Endothelial cell of umbilical vein (primary cell): ENCODE results near the gene CASR. TPM values are rescaled to one million over a fixed set of nuclear protein-coding genes. Genes with fewer than 3 reads are reported as not detected.

Experiments
- BruUV-seq: library from RNA; stranded (reverse); fragments of 400-500 nt; replicated peaks from 2 replicates; lab custom pipeline; 2021; lab: Mats Ljungman, UMichigan
- CTCF ChIA-PET: fragments of 300-600, 350-600 bp; sonication (Branson Sonifier 250); formaldehyde crosslinking; loops from one replicate; lab custom pipeline; 2021; ENCODE audit warnings: antibody characterized with exemption, inconsistent platforms; lab: Charles Lee
- POLR2A ChIA-PET: fragments of 300-600, 350-600 bp; sonication (Branson Sonifier 250); formaldehyde crosslinking; loops from one replicate; lab custom pipeline; 2021; ENCODE audit warnings: antibody characterized with exemption, inconsistent platforms; lab: Charles Lee
- DNase-seq: peaks from one replicate; pipeline ENCODE4 v3.0.0-alpha.2; 2011; ENCODE audit warnings: low read depth, low spot score
- FAIRE-seq: peaks from 2 replicates; lab custom pipeline; 2011; peaks lifted over from hg19 to GRCh38; lab: Jason Lieb, UNC
- H2AFZ ChIP-seq: 2 replicates; pipeline ENCODE4 v1.6.0; 2012; ENCODE audit warnings: low read depth, low read length, control low read depth, inconsistent platforms
- H3K27ac ChIP-seq: 2 replicates; pipeline ENCODE4 v1.5.1; 2011; ENCODE audit warnings: low read depth, mild to moderate bottlenecking, control low read depth, low read length, moderate library complexity; ENCODE audit not compliant: insufficient read depth
- H3K27me3 ChIP-seq, 2 experiments: 2 replicates each; pipeline versions ENCODE4 v1.6.0 to v1.6.1; 2011; ENCODE audit warnings: low read length in 2 of 2, mixed read lengths in 1 of 2; ENCODE audit not compliant: control insufficient read depth in 2 of 2, insufficient read depth in 2 of 2
- H3K36me3 ChIP-seq, 2 experiments: 2 replicates in 1 of 2; 3 replicates in 1 of 2; pipeline ENCODE4 v1.5.1; 2011; ENCODE audit warnings: low read length in 2 of 2, mild to moderate bottlenecking in 1 of 2, moderate library complexity in 1 of 2; ENCODE audit not compliant: control insufficient read depth in 2 of 2, insufficient read depth in 2 of 2; ENCODE audit errors: extremely low read depth in 1 of 2
- H3K4me1 ChIP-seq: 3 replicates; pipeline ENCODE4 v1.5.1; 2011; ENCODE audit warnings: mild to moderate bottlenecking, low read length; ENCODE audit not compliant: control insufficient read depth, insufficient read depth; ENCODE audit errors: extremely low read depth
- H3K4me2 ChIP-seq: 2 replicates; pipeline ENCODE4 v1.6.1; 2011; ENCODE audit warnings: low read length, control low read depth, mixed read lengths; ENCODE audit not compliant: insufficient read depth
- H3K4me3 ChIP-seq, 3 experiments: fragments of 200-600 bp in 1 of 3; sonication (generic), shearing (Covaris generic) in 1 of 3; replicated peaks in 1 of 3; 2 replicates each; pipeline ENCODE4 v1.5.1; 2011 to 2016; ENCODE audit warnings: control low read depth in 3 of 3, low read length in 3 of 3, mild to moderate bottlenecking in 2 of 3, inconsistent platforms in 1 of 3, low read depth in 1 of 3, moderate library complexity in 1 of 3; ENCODE audit not compliant: insufficient read depth in 1 of 3
- H3K79me2 ChIP-seq: 2 replicates; pipeline ENCODE4 v1.6.0; 2012; ENCODE audit warnings: low read length, inconsistent platforms; ENCODE audit not compliant: control insufficient read depth, insufficient read depth
- H3K9ac ChIP-seq: replicated peaks from 2 replicates; pipeline ENCODE3; 2011; ENCODE audit warnings: low read length, control low read depth; ENCODE audit not compliant: insufficient read depth; ENCODE audit errors: extremely low read depth
- H3K9me1 ChIP-seq: replicated peaks from 3 replicates; pipeline ENCODE4 v1.6.0; 2011; ENCODE audit warnings: mild to moderate bottlenecking, low read length; ENCODE audit not compliant: control insufficient read depth, insufficient read depth; ENCODE audit errors: extremely low read depth
- H3K9me3 ChIP-seq: replicated peaks from 2 replicates; pipeline ENCODE4 v1.5.1; 2012; ENCODE audit warnings: low read length, inconsistent platforms; ENCODE audit not compliant: control insufficient read depth, insufficient read depth
- H4K20me1 ChIP-seq: replicated peaks from 2 replicates; pipeline ENCODE3; 2011; ENCODE audit warnings: mild to moderate bottlenecking, low read length; ENCODE audit not compliant: control insufficient read depth, insufficient read depth; ENCODE audit errors: extremely low read depth
- EZH2 ChIP-seq: IDR thresholded peaks from 2 replicates; pipeline ENCODE4 v1.6.1; 2012; ENCODE audit warnings: borderline replicate concordance, low read depth, mild to moderate bottlenecking, moderate library complexity, low read length, inconsistent platforms; ENCODE audit not compliant: severe bottlenecking
- FOS ChIP-seq: IDR thresholded peaks from 2 replicates; pipeline ENCODE4 v1.6.1; 2011; ENCODE audit warnings: mild to moderate bottlenecking, low read length, moderate library complexity, borderline replicate concordance; ENCODE audit not compliant: insufficient read depth
- GATA2 ChIP-seq: IDR thresholded peaks from 2 replicates; pipeline ENCODE4 v1.7.0; 2011; ENCODE audit warnings: low read depth, mild to moderate bottlenecking, moderate library complexity, mixed read lengths, low read length; ENCODE audit not compliant: insufficient read length, insufficient read depth
- JUN ChIP-seq: IDR thresholded peaks from 2 replicates; pipeline ENCODE4 v1.6.1; 2011; ENCODE audit warnings: borderline replicate concordance, low read depth; ENCODE audit not compliant: insufficient read length, insufficient read depth
- MYC ChIP-seq: IDR thresholded peaks from one replicate; pipeline ENCODE4 v1.6.1; 2011; ENCODE audit warnings: mild to moderate bottlenecking, low read depth, low read length
- POLR2A ChIP-seq: IDR thresholded peaks from 2 replicates; pipeline ENCODE4 v1.6.1; 2012; ENCODE audit warnings: low read depth, mild to moderate bottlenecking, control low read depth, low read length
- POLR2AphosphoS5 ChIP-seq: IDR thresholded peaks from 2 replicates; pipeline ENCODE4 v1.6.1; 2012; ENCODE audit warnings: low read depth, mild to moderate bottlenecking, control low read depth, low read length, moderate library complexity; ENCODE audit not compliant: insufficient read depth
- dilution Hi-C: fragments of 300-500 bp; cut with MboI; formaldehyde crosslinking; loops from one replicate; pipeline ENCODE4 v1.15.0; 2019; ENCODE audit warnings: low sequenced_read_pairs; ENCODE audit not compliant: extremely low pct_ligation_motif_present
- intact Hi-C: fragments of 100-400 bp; cut with micrococcal nuclease; formaldehyde crosslinking; loops from one replicate; pipeline ENCODE4 v1.10.0; 2022
- polyA plus RNA-seq, 4 experiments: library from polyadenylated mRNA; depleted of rRNA in 3 of 4; stranded (reverse) in 3 of 4; unstranded in 1 of 4; fragments of >200 nt; gene quantifications; 2 replicates each; pipeline versions ENCODE4 v1.2.1 to v1.2.3, GENCODE V29; 2011 to 2012; ENCODE audit warnings: missing spikeins in 1 of 4
- total RNA-seq: library from RNA; stranded (reverse); gene quantifications from 2 replicates; pipeline ENCODE4 v1.2.3, GENCODE V29; 2021
- TF ChIP-seq, protein P1 (sequence below), 2 donors: IDR thresholded peaks; 1 replicate in 1 of 2; 2 replicates in 1 of 2; pipeline ENCODE4 v1.5.1; 2011; ENCODE audit warnings: low read length in 2 of 2, mild to moderate bottlenecking in 2 of 2, moderate library complexity in 2 of 2, control low read depth in 1 of 2, inconsistent platforms in 1 of 2, low read depth in 1 of 2; ENCODE audit not compliant: insufficient read depth in 1 of 2; ENCODE audit errors: extremely low read depth in 1 of 2
- TF ChIP-seq, protein P2 (sequence below): IDR thresholded peaks from 2 replicates; pipeline ENCODE4 v1.6.1; 2011; ENCODE audit not compliant: insufficient read depth, insufficient read length

The CASR gene
- total and polyA plus RNA-seq, 2 donors (not counting 3 experiments of a cell fraction or from before 2014, with no cell fraction given), result not detected

DNA sequence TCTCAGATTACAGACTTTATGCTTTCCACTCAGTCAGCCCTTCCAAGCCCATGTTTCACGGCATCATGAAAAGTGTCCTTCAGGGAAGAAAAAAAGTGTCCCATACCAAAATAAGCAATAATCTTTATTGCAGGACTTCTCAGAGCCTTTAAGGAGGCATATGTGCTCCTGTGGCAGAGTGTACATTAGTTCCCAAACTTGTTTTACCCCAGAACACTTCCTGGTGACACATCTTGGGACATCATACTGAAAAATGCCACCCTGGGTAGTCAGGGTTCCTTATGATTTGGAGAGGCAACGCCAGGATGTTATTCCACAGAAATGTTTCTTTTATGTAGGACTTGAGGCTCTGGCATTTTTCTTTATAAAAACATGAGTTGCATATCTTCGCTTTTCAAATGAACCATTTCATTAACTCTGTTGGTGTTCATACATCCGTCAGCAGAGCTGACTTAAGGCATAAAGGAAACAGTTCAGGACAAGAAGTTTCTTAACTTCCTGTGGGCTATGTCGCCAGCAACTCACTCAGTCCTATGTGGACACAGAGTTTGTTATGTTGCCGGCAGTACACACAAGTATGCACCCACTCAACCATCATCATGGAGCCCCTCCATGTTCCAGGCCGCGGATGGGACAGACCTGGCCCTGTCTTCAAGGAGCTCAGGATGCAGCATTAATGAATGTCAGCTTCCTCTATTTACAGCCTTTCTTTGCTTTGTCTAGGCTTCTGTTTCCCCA, 63.8 kb downstream of the CASR start:
- peaks cover 7 to 10% of the 10 kb centered on the region in 2 experiments for H3K27me3 ChIP-seq
- intact Hi-C loops (no loop called here), dilution Hi-C loops (no loop called here)
- H3K9ac ChIP-seq, result no peak overlapping the region
- CTCF ChIA-PET, result no interaction called here
- H2AFZ ChIP-seq, result no peak overlapping the region
- H3K79me2 ChIP-seq, result no peaks in the 10 kb centered on the region
- no peaks in the 10 kb centered on the region for H3K4me1 ChIP-seq
- POLR2A ChIA-PET, result no interaction called here
- H3K9me1 ChIP-seq, result no peaks in the 10 kb centered on the region
- no peak overlapping the region for H3K4me2 ChIP-seq
- no peaks in the 10 kb centered on the region for H4K20me1 ChIP-seq
- H3K36me3 ChIP-seq, result no peaks in the 10 kb centered on the region
- TF ChIP-seq, protein P1, sequence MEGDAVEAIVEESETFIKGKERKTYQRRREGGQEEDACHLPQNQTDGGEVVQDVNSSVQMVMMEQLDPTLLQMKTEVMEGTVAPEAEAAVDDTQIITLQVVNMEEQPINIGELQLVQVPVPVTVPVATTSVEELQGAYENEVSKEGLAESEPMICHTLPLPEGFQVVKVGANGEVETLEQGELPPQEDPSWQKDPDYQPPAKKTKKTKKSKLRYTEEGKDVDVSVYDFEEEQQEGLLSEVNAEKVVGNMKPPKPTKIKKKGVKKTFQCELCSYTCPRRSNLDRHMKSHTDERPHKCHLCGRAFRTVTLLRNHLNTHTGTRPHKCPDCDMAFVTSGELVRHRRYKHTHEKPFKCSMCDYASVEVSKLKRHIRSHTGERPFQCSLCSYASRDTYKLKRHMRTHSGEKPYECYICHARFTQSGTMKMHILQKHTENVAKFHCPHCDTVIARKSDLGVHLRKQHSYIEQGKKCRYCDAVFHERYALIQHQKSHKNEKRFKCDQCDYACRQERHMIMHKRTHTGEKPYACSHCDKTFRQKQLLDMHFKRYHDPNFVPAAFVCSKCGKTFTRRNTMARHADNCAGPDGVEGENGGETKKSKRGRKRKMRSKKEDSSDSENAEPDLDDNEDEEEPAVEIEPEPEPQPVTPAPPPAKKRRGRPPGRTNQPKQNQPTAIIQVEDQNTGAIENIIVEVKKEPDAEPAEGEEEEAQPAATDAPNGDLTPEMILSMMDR (IDR thresholded peaks at IDR 0.05; ENCODE audit: extremely low read depth in 1 of 2, insufficient read depth in 1 of 2, low read depth in 1 of 2, low read length in 2 of 2), result no peak
- TF ChIP-seq POLR2A, result no peak
- TF ChIP-seq FOS, result no peak
- no peak for TF ChIP-seq GATA2
- TF ChIP-seq MYC, result no peak
- TF ChIP-seq, protein P2, sequence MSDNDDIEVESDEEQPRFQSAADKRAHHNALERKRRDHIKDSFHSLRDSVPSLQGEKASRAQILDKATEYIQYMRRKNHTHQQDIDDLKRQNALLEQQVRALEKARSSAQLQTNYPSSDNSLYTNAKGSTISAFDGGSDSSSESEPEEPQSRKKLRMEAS, result no peak
- TF ChIP-seq POLR2AphosphoS5, result no peak
- TF ChIP-seq JUN, result no peak
- no peak for TF ChIP-seq EZH2
- no peaks in the 10 kb centered on the region for H3K9me3 ChIP-seq
- DNase-seq, result no peak
- BruUV-seq, result no TSS peak
- no peak overlapping the region for H3K4me3 ChIP-seq
- FAIRE-seq, result no peak
- H3K27ac ChIP-seq, result no peak overlapping the region
